Activated CD8-positive, alpha-beta memory T cell treated with anti-CD3 and anti-CD28 coated beads, Interleukin-2, amount 50 U/mL, for 1 hour (primary cell): Measurements from ENCODE around the gene BRCA2.
A peak's percentile ranks its signal among the peaks of the same experiment; 100 is the strongest.

ENCODE experiments used
- DNase-seq: peaks from one replicate; pipeline ENCODE4 v3.0.0-alpha.2; 2020; ENCODE audit errors: extremely low read depth

Gene BRCA2

DNA sequence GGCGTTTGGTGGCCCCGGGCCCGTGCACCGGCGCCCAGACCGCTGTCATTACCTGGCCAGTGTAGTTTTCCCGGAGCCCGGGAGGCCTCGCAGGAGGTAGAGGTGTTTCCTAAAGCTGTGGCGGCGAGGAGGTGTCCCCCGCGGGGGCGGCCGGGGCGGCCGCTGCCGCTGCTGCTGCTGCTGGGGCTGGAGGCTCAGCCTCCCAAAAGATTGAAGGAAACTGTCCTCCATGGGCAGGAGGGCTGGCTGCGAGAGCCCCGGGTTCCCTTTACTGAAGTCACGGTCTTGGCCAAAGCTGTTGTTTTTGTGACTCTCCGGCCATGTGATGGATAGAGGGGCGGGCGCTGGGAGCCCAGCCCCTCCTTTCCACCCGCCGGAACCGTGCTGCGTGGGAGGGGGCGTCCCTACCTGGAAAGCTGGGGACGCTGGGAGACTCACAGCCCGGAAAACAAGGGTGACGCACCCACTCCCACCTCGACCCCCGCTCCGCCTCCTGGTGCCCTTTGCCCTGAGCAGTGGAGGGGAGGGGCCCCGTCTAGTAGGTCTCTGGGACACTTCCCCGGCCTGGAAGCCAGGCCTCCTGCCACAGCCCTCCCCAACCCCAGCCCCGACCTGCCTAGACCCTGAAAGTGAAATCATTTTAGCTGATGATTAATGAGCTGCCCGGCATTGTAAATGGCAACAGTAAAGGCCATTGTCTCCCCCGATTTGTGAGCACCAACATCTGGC is 112.7 kb downstream of the BRCA2 start, which contains the start of gene N4BP2L1:
Gene N4BP2L1 (minus strand): TSS at position 279 of the 729 bp plus-strand sequence. CDS start 48 bp downstream, at position 231.
- peak; percentile 69 for DNase-seq

GRCh38 chr13:32428581-32429432 is 113.5 kb downstream of the BRCA2 start:
- DNase-seq, result no peak

DNA sequence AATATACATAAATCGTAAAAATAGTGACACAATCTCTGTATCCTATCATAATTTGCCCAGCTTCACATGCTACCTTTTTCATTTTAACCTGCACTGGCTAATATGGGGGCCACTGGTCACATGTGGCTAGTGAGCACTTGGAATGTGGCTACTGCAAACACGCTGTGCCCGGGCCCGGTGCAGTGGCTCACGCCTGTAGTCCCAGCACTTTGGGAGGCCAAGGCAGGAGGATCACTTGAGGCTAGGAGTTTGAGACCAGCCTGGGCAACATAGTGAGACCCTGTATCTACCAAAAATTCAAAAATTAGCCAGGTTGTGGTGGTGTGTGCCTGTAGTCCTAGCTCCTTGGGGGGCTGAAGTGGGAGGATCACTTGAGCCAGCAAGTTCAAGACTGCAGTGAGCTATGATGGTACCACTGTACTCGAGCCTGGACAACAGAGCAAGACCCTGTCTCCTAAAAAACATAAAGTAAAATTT is 114.2 kb downstream of the BRCA2 start:
- no peak for DNase-seq

- DNase-seq, result no peak
Measured at GRCh38 chr13:32430018-32430747, 114.9 kb downstream of the BRCA2 start.

- no peak for DNase-seq
Measured at GRCh38 chr13:32431361-32431760, 116.1 kb downstream of the BRCA2 start.

- DNase-seq, result no peak
Measured at GRCh38 chr13:32432856-32433255, 117.5 kb downstream of the BRCA2 start.

- no peak for DNase-seq
Measured at GRCh38 chr13:32438871-32439270, 123.6 kb downstream of the BRCA2 start.

GRCh38 chr13:32443111-32443510 is 127.8 kb downstream of the BRCA2 start:
- DNase-seq, result no peak

- DNase-seq, result no peak
Measured at GRCh38 chr13:32445461-32445860, 130.2 kb downstream of the BRCA2 start.

DNA sequence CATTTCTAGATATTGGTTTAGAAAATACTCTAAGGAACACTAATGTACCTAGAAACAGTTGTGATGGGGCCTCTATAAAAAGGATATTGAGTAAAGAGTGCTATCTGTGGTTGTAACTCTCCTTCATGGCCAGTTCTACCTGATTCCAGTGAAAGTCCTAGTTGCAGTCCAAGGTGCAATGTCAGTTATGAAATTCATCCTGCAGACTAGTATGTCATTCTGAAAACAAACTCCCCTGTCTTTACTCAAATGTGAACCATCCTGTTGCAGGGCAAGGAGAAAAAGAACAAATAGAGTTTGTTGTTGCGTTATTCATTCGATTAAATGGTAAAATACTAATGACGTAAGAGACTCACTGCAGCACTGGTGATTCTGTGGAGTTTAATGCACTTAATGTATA is 130.9 kb downstream of the BRCA2 start:
- no peak for DNase-seq

- DNase-seq, result no peak
Measured at GRCh38 chr13:32446773-32447465, 131.6 kb downstream of the BRCA2 start.

DNA sequence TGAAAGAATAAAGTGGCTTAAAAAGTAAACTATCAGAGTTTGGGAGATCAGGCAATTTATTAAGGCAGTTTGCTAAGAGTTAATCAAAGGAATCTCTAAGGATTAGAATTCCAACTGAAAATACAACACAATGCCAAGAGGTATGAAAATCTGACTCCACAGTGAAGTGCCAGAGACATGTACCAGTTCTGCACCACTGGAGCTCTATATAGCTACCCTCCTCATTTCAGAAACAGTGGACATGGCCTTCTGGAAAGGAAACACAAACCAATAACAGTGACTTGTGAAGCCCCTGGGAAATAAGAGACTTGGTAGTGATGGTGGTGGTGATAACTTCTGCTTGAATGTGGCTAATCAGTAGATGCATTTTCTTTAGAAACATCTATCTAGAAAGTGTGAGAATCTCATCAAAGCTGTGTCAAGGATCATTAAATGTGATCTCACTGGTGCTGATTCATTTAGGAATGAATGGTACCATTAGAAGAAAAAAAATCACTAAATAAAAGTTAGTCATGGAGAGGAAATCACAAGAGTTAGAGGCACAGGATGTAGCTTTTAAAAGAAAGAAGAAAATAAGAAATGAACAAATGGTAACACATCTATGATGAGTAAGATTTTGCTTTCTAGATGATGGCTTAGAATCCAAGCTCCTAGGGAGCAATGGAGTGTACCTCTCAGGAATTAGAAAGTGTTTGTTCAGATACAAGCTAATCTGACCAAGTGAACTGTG is 132.8 kb downstream of the BRCA2 start:
- DNase-seq, result no peak

GRCh38 chr13:32448972-32449371 is 133.7 kb downstream of the BRCA2 start:
- no peak for DNase-seq
